ENCODE results near the gene TRDN. TPM values are rescaled to one million over a fixed set of nuclear protein-coding genes. Genes with fewer than 3 reads are reported as not detected.

The TRDN gene
- total RNA-seq, 1 experiment from 2014 or later = 39.8 TPM

GRCh38 chr6:123456836-123457235, 179.9 kb downstream of the TRDN start:
- Mint-ChIP-seq H3K9me3 (peaks cover 34% of the 10 kb centered on the region), H3K36me3 (peaks cover 33% of the 10 kb centered on the region), H3K4me3 (no peak overlapping the region), H3K27ac (no peak overlapping the region), H3K27me3 (ENCODE audit: low read depth) (no peaks in the 10 kb centered on the region), H3K4me1 (no peaks in the 10 kb centered on the region)
- DNase-seq (ENCODE audit: low spot score) (no peak), ATAC-seq (no peak)
- TF ChIP-seq EMX1 (CRISPR knock-in tag; IDR thresholded peaks at IDR 0.05) (no peak), ZNF219 (CRISPR knock-in tag; IDR thresholded peaks at IDR 0.05; ENCODE audit: borderline replicate concordance) (no peak), E2F5 (CRISPR knock-in tag; IDR thresholded peaks at IDR 0.05) (no peak), HMGA2 (CRISPR knock-in tag; IDR thresholded peaks at IDR 0.05) (no peak), TP53 (CRISPR knock-in tag; IDR thresholded peaks at IDR 0.05) (no peak), CTCF (IDR thresholded peaks at IDR 0.05) (no peak), PREB (CRISPR knock-in tag; IDR thresholded peaks at IDR 0.05; ENCODE audit: borderline replicate concordance) (no peak), ZNF121 (CRISPR knock-in tag; IDR thresholded peaks at IDR 0.05) (no peak), NFYB (CRISPR knock-in tag; conservative IDR thresholded peaks at IDR 0.05; ENCODE audit: low read depth) (no peak), OVOL2 (CRISPR knock-in tag; IDR thresholded peaks at IDR 0.05; ENCODE audit: borderline replicate concordance) (no peak), TCF7 (CRISPR knock-in tag; IDR thresholded peaks at IDR 0.05; ENCODE audit: low read depth) (no peak)
- TF ChIP-seq, protein P1, sequence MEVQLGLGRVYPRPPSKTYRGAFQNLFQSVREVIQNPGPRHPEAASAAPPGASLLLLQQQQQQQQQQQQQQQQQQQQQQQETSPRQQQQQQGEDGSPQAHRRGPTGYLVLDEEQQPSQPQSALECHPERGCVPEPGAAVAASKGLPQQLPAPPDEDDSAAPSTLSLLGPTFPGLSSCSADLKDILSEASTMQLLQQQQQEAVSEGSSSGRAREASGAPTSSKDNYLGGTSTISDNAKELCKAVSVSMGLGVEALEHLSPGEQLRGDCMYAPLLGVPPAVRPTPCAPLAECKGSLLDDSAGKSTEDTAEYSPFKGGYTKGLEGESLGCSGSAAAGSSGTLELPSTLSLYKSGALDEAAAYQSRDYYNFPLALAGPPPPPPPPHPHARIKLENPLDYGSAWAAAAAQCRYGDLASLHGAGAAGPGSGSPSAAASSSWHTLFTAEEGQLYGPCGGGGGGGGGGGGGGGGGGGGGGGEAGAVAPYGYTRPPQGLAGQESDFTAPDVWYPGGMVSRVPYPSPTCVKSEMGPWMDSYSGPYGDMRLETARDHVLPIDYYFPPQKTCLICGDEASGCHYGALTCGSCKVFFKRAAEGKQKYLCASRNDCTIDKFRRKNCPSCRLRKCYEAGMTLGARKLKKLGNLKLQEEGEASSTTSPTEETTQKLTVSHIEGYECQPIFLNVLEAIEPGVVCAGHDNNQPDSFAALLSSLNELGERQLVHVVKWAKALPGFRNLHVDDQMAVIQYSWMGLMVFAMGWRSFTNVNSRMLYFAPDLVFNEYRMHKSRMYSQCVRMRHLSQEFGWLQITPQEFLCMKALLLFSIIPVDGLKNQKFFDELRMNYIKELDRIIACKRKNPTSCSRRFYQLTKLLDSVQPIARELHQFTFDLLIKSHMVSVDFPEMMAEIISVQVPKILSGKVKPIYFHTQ (CRISPR knock-in tag; IDR thresholded peaks at IDR 0.05) = no peak
- TF ChIP-seq, protein P2, sequence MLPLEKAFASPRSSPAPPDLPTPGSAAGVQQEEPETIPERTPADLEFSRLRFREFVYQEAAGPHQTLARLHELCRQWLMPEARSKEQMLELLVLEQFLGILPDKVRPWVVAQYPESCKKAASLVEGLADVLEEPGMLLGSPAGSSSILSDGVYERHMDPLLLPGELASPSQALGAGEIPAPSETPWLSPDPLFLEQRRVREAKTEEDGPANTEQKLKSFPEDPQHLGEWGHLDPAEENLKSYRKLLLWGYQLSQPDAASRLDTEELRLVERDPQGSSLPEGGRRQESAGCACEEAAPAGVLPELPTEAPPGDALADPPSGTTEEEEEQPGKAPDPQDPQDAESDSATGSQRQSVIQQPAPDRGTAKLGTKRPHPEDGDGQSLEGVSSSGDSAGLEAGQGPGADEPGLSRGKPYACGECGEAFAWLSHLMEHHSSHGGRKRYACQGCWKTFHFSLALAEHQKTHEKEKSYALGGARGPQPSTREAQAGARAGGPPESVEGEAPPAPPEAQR (CRISPR knock-in tag; IDR thresholded peaks at IDR 0.05) = no peak
- TF ChIP-seq, protein P3, sequence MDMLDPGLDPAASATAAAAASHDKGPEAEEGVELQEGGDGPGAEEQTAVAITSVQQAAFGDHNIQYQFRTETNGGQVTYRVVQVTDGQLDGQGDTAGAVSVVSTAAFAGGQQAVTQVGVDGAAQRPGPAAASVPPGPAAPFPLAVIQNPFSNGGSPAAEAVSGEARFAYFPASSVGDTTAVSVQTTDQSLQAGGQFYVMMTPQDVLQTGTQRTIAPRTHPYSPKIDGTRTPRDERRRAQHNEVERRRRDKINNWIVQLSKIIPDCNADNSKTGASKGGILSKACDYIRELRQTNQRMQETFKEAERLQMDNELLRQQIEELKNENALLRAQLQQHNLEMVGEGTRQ (CRISPR knock-in tag; IDR thresholded peaks at IDR 0.05) = no peak
- CTCF ChIA-PET = interaction anchor here (1.4 kb wide), 1 partner anchor 258 kb away, joined by 3 read pairs; no protein-coding TSS in a partner anchor
- POLR2A ChIA-PET = no interaction called here

DNA sequence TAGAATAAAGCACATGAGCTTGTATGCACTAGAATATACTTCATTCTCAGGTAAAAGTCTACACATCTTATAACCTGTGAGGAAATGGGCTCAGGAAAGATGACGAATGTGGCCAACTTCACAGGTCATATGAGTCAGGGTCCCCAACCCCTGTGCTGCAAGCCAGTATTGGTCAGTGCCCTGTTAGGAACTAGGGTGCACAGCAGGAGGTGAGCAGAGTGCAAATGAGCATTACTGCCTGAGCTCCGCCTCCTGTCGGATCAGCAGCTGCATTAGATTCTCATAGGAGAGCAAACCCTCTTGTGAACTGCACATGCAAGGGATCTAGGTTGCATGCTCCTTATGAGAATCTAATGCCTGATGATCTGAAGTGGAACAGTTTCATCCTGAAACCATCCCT, 182.3 kb downstream of the TRDN start:
- ATAC-seq (no peak), DNase-seq (ENCODE audit: low spot score) (no peak)
- ChIA-PET CTCF (no interaction called here), POLR2A (no interaction called here)
- Mint-ChIP-seq H3K9me3 (peaks cover 41% of the 10 kb centered on the region), H3K4me3 (no peak overlapping the region), H3K27ac (no peak overlapping the region), H3K4me1 (no peaks in the 10 kb centered on the region), H3K27me3 (ENCODE audit: low read depth) (no peaks in the 10 kb centered on the region), H3K36me3 (peaks cover 34% of the 10 kb centered on the region)
- TF ChIP-seq, protein P4, sequence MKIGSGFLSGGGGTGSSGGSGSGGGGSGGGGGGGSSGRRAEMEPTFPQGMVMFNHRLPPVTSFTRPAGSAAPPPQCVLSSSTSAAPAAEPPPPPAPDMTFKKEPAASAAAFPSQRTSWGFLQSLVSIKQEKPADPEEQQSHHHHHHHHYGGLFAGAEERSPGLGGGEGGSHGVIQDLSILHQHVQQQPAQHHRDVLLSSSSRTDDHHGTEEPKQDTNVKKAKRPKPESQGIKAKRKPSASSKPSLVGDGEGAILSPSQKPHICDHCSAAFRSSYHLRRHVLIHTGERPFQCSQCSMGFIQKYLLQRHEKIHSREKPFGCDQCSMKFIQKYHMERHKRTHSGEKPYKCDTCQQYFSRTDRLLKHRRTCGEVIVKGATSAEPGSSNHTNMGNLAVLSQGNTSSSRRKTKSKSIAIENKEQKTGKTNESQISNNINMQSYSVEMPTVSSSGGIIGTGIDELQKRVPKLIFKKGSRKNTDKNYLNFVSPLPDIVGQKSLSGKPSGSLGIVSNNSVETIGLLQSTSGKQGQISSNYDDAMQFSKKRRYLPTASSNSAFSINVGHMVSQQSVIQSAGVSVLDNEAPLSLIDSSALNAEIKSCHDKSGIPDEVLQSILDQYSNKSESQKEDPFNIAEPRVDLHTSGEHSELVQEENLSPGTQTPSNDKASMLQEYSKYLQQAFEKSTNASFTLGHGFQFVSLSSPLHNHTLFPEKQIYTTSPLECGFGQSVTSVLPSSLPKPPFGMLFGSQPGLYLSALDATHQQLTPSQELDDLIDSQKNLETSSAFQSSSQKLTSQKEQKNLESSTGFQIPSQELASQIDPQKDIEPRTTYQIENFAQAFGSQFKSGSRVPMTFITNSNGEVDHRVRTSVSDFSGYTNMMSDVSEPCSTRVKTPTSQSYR (CRISPR knock-in tag; IDR thresholded peaks at IDR 0.05) = no peak
- TF ChIP-seq, protein P5, sequence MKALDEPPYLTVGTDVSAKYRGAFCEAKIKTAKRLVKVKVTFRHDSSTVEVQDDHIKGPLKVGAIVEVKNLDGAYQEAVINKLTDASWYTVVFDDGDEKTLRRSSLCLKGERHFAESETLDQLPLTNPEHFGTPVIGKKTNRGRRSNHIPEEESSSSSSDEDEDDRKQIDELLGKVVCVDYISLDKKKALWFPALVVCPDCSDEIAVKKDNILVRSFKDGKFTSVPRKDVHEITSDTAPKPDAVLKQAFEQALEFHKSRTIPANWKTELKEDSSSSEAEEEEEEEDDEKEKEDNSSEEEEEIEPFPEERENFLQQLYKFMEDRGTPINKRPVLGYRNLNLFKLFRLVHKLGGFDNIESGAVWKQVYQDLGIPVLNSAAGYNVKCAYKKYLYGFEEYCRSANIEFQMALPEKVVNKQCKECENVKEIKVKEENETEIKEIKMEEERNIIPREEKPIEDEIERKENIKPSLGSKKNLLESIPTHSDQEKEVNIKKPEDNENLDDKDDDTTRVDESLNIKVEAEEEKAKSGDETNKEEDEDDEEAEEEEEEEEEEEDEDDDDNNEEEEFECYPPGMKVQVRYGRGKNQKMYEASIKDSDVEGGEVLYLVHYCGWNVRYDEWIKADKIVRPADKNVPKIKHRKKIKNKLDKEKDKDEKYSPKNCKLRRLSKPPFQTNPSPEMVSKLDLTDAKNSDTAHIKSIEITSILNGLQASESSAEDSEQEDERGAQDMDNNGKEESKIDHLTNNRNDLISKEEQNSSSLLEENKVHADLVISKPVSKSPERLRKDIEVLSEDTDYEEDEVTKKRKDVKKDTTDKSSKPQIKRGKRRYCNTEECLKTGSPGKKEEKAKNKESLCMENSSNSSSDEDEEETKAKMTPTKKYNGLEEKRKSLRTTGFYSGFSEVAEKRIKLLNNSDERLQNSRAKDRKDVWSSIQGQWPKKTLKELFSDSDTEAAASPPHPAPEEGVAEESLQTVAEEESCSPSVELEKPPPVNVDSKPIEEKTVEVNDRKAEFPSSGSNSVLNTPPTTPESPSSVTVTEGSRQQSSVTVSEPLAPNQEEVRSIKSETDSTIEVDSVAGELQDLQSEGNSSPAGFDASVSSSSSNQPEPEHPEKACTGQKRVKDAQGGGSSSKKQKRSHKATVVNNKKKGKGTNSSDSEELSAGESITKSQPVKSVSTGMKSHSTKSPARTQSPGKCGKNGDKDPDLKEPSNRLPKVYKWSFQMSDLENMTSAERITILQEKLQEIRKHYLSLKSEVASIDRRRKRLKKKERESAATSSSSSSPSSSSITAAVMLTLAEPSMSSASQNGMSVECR (CRISPR knock-in tag; IDR thresholded peaks at IDR 0.05; ENCODE audit: borderline replicate concordance) = no peak
- TF ChIP-seq TP53 (CRISPR knock-in tag; IDR thresholded peaks at IDR 0.05) (no peak), OVOL2 (CRISPR knock-in tag; IDR thresholded peaks at IDR 0.05; ENCODE audit: borderline replicate concordance) (no peak)
